Smooth muscle cell (in vitro differentiated cells): ENCODE data around the gene GTF2IRD1. TPM values are rescaled to one million over a fixed set of nuclear protein-coding genes. Genes with fewer than 3 reads are reported as not detected.

Source experiments
- DNase-seq: peaks from one replicate; lab custom pipeline; 2025; ENCODE audit not compliant: unreplicated experiment; lab: John Stamatoyannopoulos, UW
- H2AFZ ChIP-seq: fragments of 200-600 bp; sonication (generic); 2 replicates; pipeline ENCODE4 v1.6.0; 2016; ENCODE audit warnings: antibody characterized with exemption, low read depth, mild to moderate bottlenecking
- H3F3A ChIP-seq: fragments of 200-600 bp; sonication (generic); 2 replicates; pipeline ENCODE4 v1.6.0; 2017; ENCODE audit warnings: antibody characterized with exemption, low read depth
- H3K27ac ChIP-seq: fragments of 200-600 bp; sonication (generic); 2 replicates; pipeline ENCODE4 v1.5.1; 2016; ENCODE audit warnings: low read depth, mild to moderate bottlenecking
- H3K27me3 ChIP-seq: fragments of 200-600 bp; sonication (generic); 2 replicates; pipeline ENCODE4 v1.6.1; 2016; ENCODE audit warnings: low read depth, mild to moderate bottlenecking
- H3K36me3 ChIP-seq: fragments of 200-600 bp; sonication (generic); 2 replicates; pipeline ENCODE4 v1.5.1; 2016; ENCODE audit warnings: low read depth
- H3K4me1 ChIP-seq: fragments of 200-600 bp; sonication (generic); 2 replicates; pipeline ENCODE4 v1.5.1; 2016; ENCODE audit warnings: low read depth
- H3K4me2 ChIP-seq: fragments of 200-600 bp; sonication (generic); 2 replicates; pipeline ENCODE4 v1.6.0; 2016; ENCODE audit warnings: mild to moderate bottlenecking
- H3K4me3 ChIP-seq: fragments of 200-600 bp; sonication (generic); 2 replicates; pipeline ENCODE4 v1.5.1; 2016; ENCODE audit warnings: mild to moderate bottlenecking
- H3K79me2 ChIP-seq: fragments of 200-600 bp; sonication (generic); 2 replicates; pipeline ENCODE4 v1.6.0; 2016; ENCODE audit warnings: low read depth, mild to moderate bottlenecking
- H3K9ac ChIP-seq: fragments of 200-600 bp; sonication (generic); 2 replicates; pipeline ENCODE4 v1.6.0; 2016; ENCODE audit warnings: low read depth
- H3K9me3 ChIP-seq: fragments of 200-600 bp; sonication (generic); replicated peaks from 2 replicates; pipeline ENCODE4 v1.5.1; 2016; ENCODE audit warnings: low read depth
- H4K20me1 ChIP-seq: fragments of 200-600 bp; sonication (generic); 2 replicates; pipeline ENCODE4 v1.6.0; 2016; ENCODE audit warnings: low read depth
- WGBS: methylation state at CpG from one replicate; pipeline ENCODE4 v1.1.7; 2016; ENCODE audit warnings: low lambda C conversion rate; 5-methylcytosine and 5-hydroxymethylcytosine counted together
- polyA plus RNA-seq: library from polyadenylated mRNA; unstranded; fragments of >200 nt; fragmentation: Nextera tagmentation; extraction: Ambion mirVana; gene quantifications from 2 replicates; pipeline ENCODE4 v1.2.1, GENCODE V29; 2016
- total RNA-seq: library from RNA; depleted of rRNA; stranded (reverse); fragments of >200 nt; gene quantifications from 2 replicates; pipeline ENCODE4 v1.2.3, GENCODE V29; 2014
- TF ChIP-seq, protein P1 (sequence below): fragments of 200-600 bp; sonication (generic); IDR thresholded peaks from 2 replicates; pipeline ENCODE4 v1.5.1; 2017; ENCODE audit warnings: borderline replicate concordance, mild to moderate bottlenecking, antibody characterized with exemption; ENCODE audit not compliant: insufficient read depth, poor library complexity, severe bottlenecking

The GTF2IRD1 gene
- total and polyA plus RNA-seq, 2 experiments from 2014 or later, result 20.0 to 41.5 TPM

DNA sequence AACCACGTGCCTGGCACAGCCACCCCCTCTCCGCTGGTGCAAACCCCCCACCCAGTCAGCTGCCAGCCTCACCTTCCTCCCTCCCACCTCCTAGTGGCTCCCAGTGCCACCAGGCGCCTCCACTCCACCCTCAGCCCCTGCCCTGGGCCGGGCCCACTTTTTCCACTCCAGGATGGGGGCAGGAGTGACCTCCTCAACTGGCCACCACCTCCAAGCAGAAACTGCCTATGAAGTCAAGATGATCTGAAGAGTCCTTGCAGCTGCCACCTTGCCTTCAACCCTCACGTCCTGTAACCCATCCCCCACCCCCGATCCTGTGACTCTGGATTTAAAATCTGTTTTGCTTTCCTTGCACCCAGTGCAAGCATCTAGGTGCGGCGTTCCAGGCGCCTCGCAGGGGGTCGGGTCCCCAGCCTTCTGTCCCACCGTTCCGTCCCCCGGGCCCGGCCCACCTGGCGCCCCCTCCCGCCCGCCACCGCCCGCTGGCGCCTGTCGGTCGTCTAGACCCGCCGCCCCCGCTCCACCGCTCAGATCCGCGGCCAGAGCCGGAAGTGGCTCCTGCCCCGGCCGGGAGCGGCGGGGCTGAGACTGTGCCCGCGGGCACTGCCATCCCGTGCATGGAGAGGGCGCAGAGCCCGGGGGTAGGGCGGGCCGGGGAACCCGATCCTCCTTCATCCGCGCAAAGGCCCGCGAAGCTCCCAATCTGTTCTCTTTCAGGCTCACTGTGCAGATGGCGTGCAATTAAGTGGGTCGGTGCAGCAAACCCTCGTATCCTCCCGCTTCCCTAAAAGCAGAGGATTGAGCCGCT is 152.6 kb downstream of the GTF2IRD1 start:
- no peak for DNase-seq
- no peaks in the 10 kb centered on the region for H4K20me1 ChIP-seq
- no peaks in the 10 kb centered on the region for H3K9me3 ChIP-seq
- H3K4me1 ChIP-seq, result peaks cover 10% of the 10 kb centered on the region
- H2AFZ ChIP-seq, result no peak overlapping the region
- H3K27me3 ChIP-seq, result no peaks in the 10 kb centered on the region
- 15% methylated on average over 42 of the region's 51 CpGs for WGBS
- H3K4me3 ChIP-seq, result peak overlapping the region; percentile 37
- no peaks in the 10 kb centered on the region for H3K36me3 ChIP-seq
- H3K9ac ChIP-seq, result no peak overlapping the region
- H3F3A ChIP-seq, result peaks cover 3% of the 10 kb centered on the region
- no peak overlapping the region for H3K27ac ChIP-seq
- no peaks in the 10 kb centered on the region for H3K79me2 ChIP-seq
- H3K4me2 ChIP-seq, result peak overlapping the region; percentile 82
- TF ChIP-seq, protein P1, sequence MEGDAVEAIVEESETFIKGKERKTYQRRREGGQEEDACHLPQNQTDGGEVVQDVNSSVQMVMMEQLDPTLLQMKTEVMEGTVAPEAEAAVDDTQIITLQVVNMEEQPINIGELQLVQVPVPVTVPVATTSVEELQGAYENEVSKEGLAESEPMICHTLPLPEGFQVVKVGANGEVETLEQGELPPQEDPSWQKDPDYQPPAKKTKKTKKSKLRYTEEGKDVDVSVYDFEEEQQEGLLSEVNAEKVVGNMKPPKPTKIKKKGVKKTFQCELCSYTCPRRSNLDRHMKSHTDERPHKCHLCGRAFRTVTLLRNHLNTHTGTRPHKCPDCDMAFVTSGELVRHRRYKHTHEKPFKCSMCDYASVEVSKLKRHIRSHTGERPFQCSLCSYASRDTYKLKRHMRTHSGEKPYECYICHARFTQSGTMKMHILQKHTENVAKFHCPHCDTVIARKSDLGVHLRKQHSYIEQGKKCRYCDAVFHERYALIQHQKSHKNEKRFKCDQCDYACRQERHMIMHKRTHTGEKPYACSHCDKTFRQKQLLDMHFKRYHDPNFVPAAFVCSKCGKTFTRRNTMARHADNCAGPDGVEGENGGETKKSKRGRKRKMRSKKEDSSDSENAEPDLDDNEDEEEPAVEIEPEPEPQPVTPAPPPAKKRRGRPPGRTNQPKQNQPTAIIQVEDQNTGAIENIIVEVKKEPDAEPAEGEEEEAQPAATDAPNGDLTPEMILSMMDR, result peak; percentile 16

DNA sequence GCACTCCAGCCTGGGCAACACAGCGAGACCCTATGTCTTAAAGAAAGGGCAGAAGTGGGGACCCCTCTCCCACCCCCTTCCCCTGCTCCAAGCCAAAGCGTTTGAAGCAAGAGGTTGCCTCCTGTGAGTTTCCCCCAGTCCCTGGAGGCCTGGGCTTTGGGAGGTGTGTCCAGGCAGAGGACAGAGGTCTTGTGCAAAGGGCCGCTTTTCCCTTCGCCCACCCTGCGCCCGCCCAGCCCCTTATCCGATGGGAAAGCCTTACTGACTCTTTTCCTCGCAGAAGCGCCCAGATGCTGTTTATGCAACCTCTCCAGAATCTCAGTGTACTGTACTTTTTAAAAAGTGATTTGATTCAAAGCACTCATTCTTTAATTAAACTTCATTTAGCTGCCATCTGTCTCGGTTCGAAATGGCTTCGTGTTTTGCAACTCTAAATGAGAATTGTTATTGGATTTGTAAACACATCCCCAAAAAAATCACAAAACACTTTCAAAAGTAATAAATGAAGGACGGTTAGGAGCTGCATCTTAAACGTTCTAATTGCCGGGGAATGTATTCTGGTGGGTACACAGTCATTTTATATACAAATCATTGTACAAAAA is 153.3 kb downstream of the GTF2IRD1 start:
- no peak overlapping the region for H2AFZ ChIP-seq
- no peaks in the 10 kb centered on the region for H4K20me1 ChIP-seq
- peaks cover 10% of the 10 kb centered on the region for H3K4me1 ChIP-seq
- H3K9me3 ChIP-seq, result no peaks in the 10 kb centered on the region
- H3K27ac ChIP-seq, result no peak overlapping the region
- DNase-seq, result no peak
- H3F3A ChIP-seq, result peaks cover 3% of the 10 kb centered on the region
- peak overlapping the region; percentile 37 for H3K4me3 ChIP-seq
- WGBS, result 85% methylated on average over 15 of the region's 15 CpGs
- TF ChIP-seq, protein P1, result no peak
- H3K79me2 ChIP-seq, result no peaks in the 10 kb centered on the region
- H3K27me3 ChIP-seq, result no peaks in the 10 kb centered on the region
- no peak overlapping the region for H3K9ac ChIP-seq
- H3K36me3 ChIP-seq, result no peaks in the 10 kb centered on the region
- H3K4me2 ChIP-seq, result peak overlapping the region; percentile 82

DNA sequence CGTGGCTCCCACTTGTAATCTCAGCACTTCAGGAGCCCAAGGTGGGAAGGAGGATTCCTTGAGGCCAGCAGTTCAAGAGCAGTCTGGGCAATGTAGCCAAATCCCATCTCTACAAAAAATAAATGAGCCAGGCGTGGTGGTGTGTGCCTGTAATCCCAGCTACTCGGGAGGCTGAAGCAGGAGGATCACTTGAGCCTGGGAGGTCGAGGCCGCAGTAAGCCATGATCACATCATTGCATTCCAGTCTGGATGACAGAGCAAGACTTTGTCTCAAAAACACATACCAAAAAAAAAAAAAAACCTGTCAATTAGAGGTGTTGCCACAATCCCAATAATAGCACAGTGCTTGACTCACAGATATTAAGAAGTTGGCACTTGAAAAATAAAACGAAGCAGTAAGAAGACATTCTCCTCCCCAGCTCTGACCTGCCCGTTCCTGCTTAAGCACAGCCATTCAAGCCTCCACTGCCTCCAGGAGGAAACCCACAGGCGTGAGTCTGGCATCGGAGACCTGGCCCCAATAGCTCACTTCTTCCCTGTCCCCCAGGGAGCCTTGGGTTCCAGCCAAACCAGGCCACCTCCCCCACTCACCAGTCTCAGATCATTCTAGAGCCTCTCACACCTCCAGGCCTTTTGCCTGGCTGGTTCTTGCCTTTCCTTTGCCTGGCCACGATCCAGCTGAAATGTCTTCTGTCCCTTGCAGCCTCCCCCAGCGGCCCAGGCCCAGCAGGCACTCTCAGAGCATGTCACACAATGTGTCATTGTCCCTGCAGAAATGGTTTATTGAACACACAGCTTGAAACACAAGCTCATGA is 158.5 kb downstream of the GTF2IRD1 start:
- H3F3A ChIP-seq, result no peaks in the 10 kb centered on the region
- no peaks in the 10 kb centered on the region for H3K9me3 ChIP-seq
- peaks cover 2% of the 10 kb centered on the region for H3K4me1 ChIP-seq
- H3K79me2 ChIP-seq, result no peaks in the 10 kb centered on the region
- H2AFZ ChIP-seq, result no peak overlapping the region
- H3K9ac ChIP-seq, result no peak overlapping the region
- no peak overlapping the region for H3K4me3 ChIP-seq
- peak overlapping the region; percentile 24 for H3K4me2 ChIP-seq
- H3K27me3 ChIP-seq, result no peaks in the 10 kb centered on the region
- H4K20me1 ChIP-seq, result no peaks in the 10 kb centered on the region
- H3K27ac ChIP-seq, result peak overlapping the region; percentile 30
- WGBS, result 46% methylated on average over 11 of the region's 11 CpGs
- TF ChIP-seq, protein P1, result no peak
- DNase-seq, result no peak
- H3K36me3 ChIP-seq, result no peaks in the 10 kb centered on the region
